H9 (cell line): ENCODE results near the gene EDEM1. TPM values are rescaled to one million over a fixed set of nuclear protein-coding genes. Genes with fewer than 3 reads are reported as not detected.

Experiments used
- DNase-seq: peaks from one replicate; pipeline ENCODE4 v3.0.0-alpha.2; 2017
- H2AFZ ChIP-seq: one replicate; pipeline ENCODE4 v1.6.1; 2013; ENCODE audit warnings: mild to moderate bottlenecking, low read length, control low read depth, moderate library complexity
- H2AK5ac ChIP-seq: 2 replicates; pipeline ENCODE4 v1.6.1; 2013; ENCODE audit warnings: low read length, control low read depth, mixed read lengths; ENCODE audit not compliant: insufficient read length
- H2BK120ac ChIP-seq: one replicate; pipeline ENCODE4 v1.6.1; 2013; ENCODE audit warnings: low read depth, mild to moderate bottlenecking, low read length, control low read depth, inconsistent platforms; ENCODE audit not compliant: poor library complexity, severe bottlenecking
- H2BK12ac ChIP-seq: 2 replicates; pipeline ENCODE4 v1.6.1; 2013; ENCODE audit warnings: low read length, control low read depth, mixed read lengths, low read depth; ENCODE audit not compliant: insufficient read length
- H2BK15ac ChIP-seq: 2 replicates; pipeline ENCODE4 v1.6.1; 2013; ENCODE audit warnings: low read depth, low read length, control low read depth
- H2BK20ac ChIP-seq: one replicate; pipeline ENCODE4 v1.6.1; 2013; ENCODE audit warnings: low read depth, mild to moderate bottlenecking, low read length, control low read depth, inconsistent platforms; ENCODE audit not compliant: poor library complexity, severe bottlenecking
- H2BK5ac ChIP-seq: 2 replicates; pipeline ENCODE4 v1.6.1; 2013; ENCODE audit warnings: low read length, control low read depth, mixed read lengths; ENCODE audit not compliant: insufficient read length
- H3K14ac ChIP-seq: 2 replicates; pipeline ENCODE4 v1.6.1; 2013; ENCODE audit warnings: low read length, control low read depth; ENCODE audit not compliant: insufficient read depth
- H3K18ac ChIP-seq: 2 replicates; pipeline ENCODE4 v1.6.1; 2013; ENCODE audit warnings: low read depth, mild to moderate bottlenecking, mixed read lengths, low read length, control low read depth; ENCODE audit not compliant: insufficient read length
- H3K23ac ChIP-seq: 2 replicates; pipeline ENCODE4 v1.6.1; 2013; ENCODE audit warnings: low read length, control low read depth, mixed read lengths, low read depth; ENCODE audit not compliant: insufficient read length
- H3K23me2 ChIP-seq: 2 replicates; pipeline ENCODE4 v1.6.1; 2013; ENCODE audit warnings: low read depth, mild to moderate bottlenecking, mixed read lengths, low read length, control low read depth; ENCODE audit not compliant: insufficient read length, poor library complexity, severe bottlenecking
- H3K27ac ChIP-seq: 2 replicates; pipeline ENCODE4 v1.5.1; 2013; ENCODE audit warnings: low read length, control low read depth, mixed read lengths, low read depth; ENCODE audit not compliant: insufficient read length
- H3K27me3 ChIP-seq: 2 replicates; pipeline ENCODE4 v1.6.1; 2013; ENCODE audit warnings: low read length, control low read depth, inconsistent platforms; ENCODE audit not compliant: insufficient read depth
- H3K4ac ChIP-seq: 2 replicates; pipeline ENCODE4 v1.6.1; 2013; ENCODE audit warnings: low read depth, mild to moderate bottlenecking, control low read depth, inconsistent platforms, low read length, moderate library complexity
- H3K4me1 ChIP-seq: 2 replicates; pipeline ENCODE4 v1.6.1; 2013; ENCODE audit warnings: low read length, control low read depth, inconsistent platforms; ENCODE audit not compliant: insufficient read depth
- H3K4me2 ChIP-seq: 2 replicates; pipeline ENCODE4 v1.6.1; 2013; ENCODE audit warnings: low read length, control low read depth, mixed read lengths; ENCODE audit not compliant: insufficient read length, insufficient read depth
- H3K56ac ChIP-seq: 2 replicates; pipeline ENCODE4 v1.6.1; 2013; ENCODE audit warnings: low read depth, mild to moderate bottlenecking, mixed read lengths, low read length, control low read depth; ENCODE audit not compliant: insufficient read length
- H3K79me1 ChIP-seq: 2 replicates; pipeline ENCODE4 v1.6.1; 2013; ENCODE audit warnings: low read depth, mild to moderate bottlenecking, moderate library complexity, low read length, control low read depth, inconsistent platforms; ENCODE audit not compliant: insufficient read depth, poor library complexity, severe bottlenecking
- H3K79me2 ChIP-seq: 2 replicates; pipeline ENCODE4 v1.6.1; 2013; ENCODE audit warnings: low read length, control low read depth, inconsistent platforms; ENCODE audit not compliant: insufficient read depth
- H3K9ac ChIP-seq: 2 replicates; pipeline ENCODE4 v1.6.1; 2013; ENCODE audit warnings: low read length, control low read depth, mixed read lengths; ENCODE audit not compliant: insufficient read length; ENCODE audit errors: extremely low read depth
- H3K9me3 ChIP-seq: one replicate; pipeline ENCODE4 v1.6.1; 2013; ENCODE audit warnings: low read depth, low read length, inconsistent platforms; ENCODE audit not compliant: control insufficient read depth
- H3T11ph ChIP-seq: one replicate; pipeline ENCODE4 v1.6.1; 2013; ENCODE audit warnings: mild to moderate bottlenecking, low read length, control low read depth, inconsistent platforms
- H4K20me1 ChIP-seq: one replicate; pipeline ENCODE4 v1.6.1; 2013; ENCODE audit not compliant: control insufficient read depth, insufficient read length, insufficient read depth
- H4K5ac ChIP-seq: 2 replicates; pipeline ENCODE4 v1.6.1; 2013; ENCODE audit warnings: low read depth, mild to moderate bottlenecking, mixed read lengths, low read length, control low read depth; ENCODE audit not compliant: insufficient read length
- H4K8ac ChIP-seq: replicated peaks from 2 replicates; pipeline ENCODE4 v1.6.1; 2013; ENCODE audit warnings: low read length, control low read depth, mixed read lengths, low read depth; ENCODE audit not compliant: insufficient read length
- H4K91ac ChIP-seq: 2 replicates; pipeline ENCODE4 v1.6.1; 2013; ENCODE audit warnings: low read depth, mild to moderate bottlenecking, moderate library complexity, mixed read lengths, low read length, control low read depth; ENCODE audit not compliant: insufficient read length
- H3K27ac Mint-ChIP-seq, 3 experiments: 2 replicates in 2 of 3; 3 replicates in 1 of 3; pipeline ENCODE4 v1.8.0; 2020 to 2021; ENCODE audit warnings: mixed read lengths in 3 of 3, mild to moderate bottlenecking in 1 of 3, moderate library complexity in 1 of 3
- H3K27me3 Mint-ChIP-seq: 2 replicates; pipeline ENCODE4 v1.8.0; 2021; ENCODE audit warnings: low read depth, mild to moderate bottlenecking, moderate library complexity, mixed read lengths
- H3K36me3 Mint-ChIP-seq, 3 experiments: 2 replicates in 2 of 3; 3 replicates in 1 of 3; pipeline ENCODE4 v1.8.0; 2020 to 2021; ENCODE audit warnings: low read depth in 3 of 3, mixed read lengths in 3 of 3; ENCODE audit not compliant: insufficient read depth in 1 of 3
- H3K4me1 Mint-ChIP-seq, 2 experiments: 2 replicates each; pipeline ENCODE4 v1.8.0; 2020; ENCODE audit warnings: mixed read lengths in 2 of 2
- H3K4me3 Mint-ChIP-seq, 2 experiments: 2 replicates in 1 of 2; 3 replicates in 1 of 2; pipeline ENCODE4 v1.8.0; 2020 to 2021; ENCODE audit warnings: mild to moderate bottlenecking in 2 of 2, mixed read lengths in 2 of 2, moderate library complexity in 1 of 2
- H3K9me3 Mint-ChIP-seq, 2 experiments: 2 replicates in 1 of 2; 3 replicates in 1 of 2; pipeline ENCODE4 v1.8.0; 2020; ENCODE audit warnings: mild to moderate bottlenecking in 2 of 2, mixed read lengths in 2 of 2, moderate library complexity in 1 of 2
- CTCF ChIP-seq: fragments of 200-600 bp; sonication (generic); conservative IDR thresholded peaks from 3 replicates; pipeline ENCODE4 v1.8.0; 2021; ENCODE audit warnings: antibody characterized with exemption, mild to moderate bottlenecking
- WGBS: extraction: QIAGEN DNeasy Blood & Tissue Kit; methylation state at CpG from one replicate; pipeline ENCODE4 v1.1.7; 2013; ENCODE audit warnings: missing lambda C conversion rate, low lambda C conversion rate, mixed read lengths; ENCODE audit not compliant: insufficient read length; ENCODE audit errors: extremely low coverage; 5-methylcytosine and 5-hydroxymethylcytosine counted together
- total RNA-seq: library from RNA; stranded (reverse); gene quantifications from 2 replicates; pipeline ENCODE4 v1.2.1, GENCODE V29; 2021

EDEM1 gene
- total RNA-seq, 1 experiment from 2014 or later, result 11.7 TPM

- Histone ChIP-seq H2BK5ac (no peak overlapping the region), H4K91ac (no peak overlapping the region), H2AFZ (no peak overlapping the region), H3K4me1 (no peaks in the 10 kb centered on the region), H3K4me2 (no peak overlapping the region), H2BK20ac (no peak overlapping the region), H3K14ac (no peak overlapping the region), H3K79me2 (peaks cover 29% of the 10 kb centered on the region), H3T11ph (no peak overlapping the region), H4K20me1 (no peaks in the 10 kb centered on the region), H3K23ac (no peak overlapping the region), H3K4ac (no peak overlapping the region), H4K5ac (no peak overlapping the region), H3K27ac (no peak overlapping the region), H3K79me1 (peaks cover 7% of the 10 kb centered on the region), H3K9ac (no peak overlapping the region), H2BK12ac (no peak overlapping the region), H3K9me3 (no peaks in the 10 kb centered on the region), H3K23me2 (no peaks in the 10 kb centered on the region), H3K56ac (no peak overlapping the region), H2AK5ac (no peak overlapping the region), H2BK120ac (no peak overlapping the region), H3K18ac (no peak overlapping the region), H3K27me3 (no peaks in the 10 kb centered on the region), H2BK15ac (no peak overlapping the region), H4K8ac (no peak overlapping the region)
- WGBS, result no CpG with 5 or more reads among the region's 4 CpGs
- H3K9me3 Mint-ChIP-seq, result peaks cover 29 to 33% of the 10 kb centered on the region in 2 experiments
- no peak for TF ChIP-seq CTCF
- no peak for DNase-seq
- H3K4me3 Mint-ChIP-seq, result no peak overlapping the region
- no peaks in the 10 kb centered on the region for H3K27me3 Mint-ChIP-seq
- peak overlapping the region in 2 of 3 experiments; percentile 20 to 51; a peak in 3 of 7 replicates for H3K27ac Mint-ChIP-seq
- peaks cover 32 to 44% (median 36%) of the 10 kb centered on the region in 3 experiments for H3K36me3 Mint-ChIP-seq
- peaks cover 15 to 16% of the 10 kb centered on the region in 2 experiments for H3K4me1 Mint-ChIP-seq
Observed at GRCh38 chr3:5140230-5140621, 47.3 kb upstream of the EDEM1 start.
